ENCODE data around the gene STIM2. TPM values are rescaled to one million over a fixed set of nuclear protein-coding genes. Genes with fewer than 3 reads are reported as not detected.

Gene STIM2
- total and polyA plus RNA-seq, 10 of the 15 experiments (the other 5 are each of a cell fraction or from before 2014, with no cell fraction given) = 4.7 to 41.5 (median 16.9) TPM

DNA sequence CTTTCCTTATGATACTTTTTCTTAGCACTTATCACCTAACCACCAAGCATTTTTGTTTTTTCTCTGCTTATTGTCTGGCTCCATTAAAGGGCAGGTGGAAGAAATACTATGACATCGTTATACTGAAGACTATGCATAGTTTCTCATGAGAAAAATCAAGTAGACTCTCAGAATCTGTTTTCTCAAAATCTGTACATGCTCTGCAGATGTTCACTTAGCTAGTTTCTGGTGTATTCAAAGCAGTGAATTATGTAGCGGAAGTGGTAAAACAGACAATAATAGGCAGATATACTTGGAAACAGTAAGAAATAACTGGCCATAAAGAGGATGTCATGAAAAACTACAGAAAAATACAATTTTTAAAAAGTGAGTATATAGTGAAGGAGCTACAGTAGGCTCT lies 146.0 kb downstream of the STIM2 start:
- ChIA-PET CTCF (interaction anchor here (0.5 to 6.8 kb wide), 11 partner anchors 28 to 945 kb away, joined by 3 to 78 read pairs (median 3); no protein-coding TSS in a partner anchor), RAD21 (ENCODE audit: unreplicated experiment) (interaction anchor here (0.8 to 4.3 kb wide), 9 partner anchors 13 to 596 kb away, joined by 3 to 21 read pairs (median 4); partner anchors contain the start of gene STIM2), POLR2A (no interaction called here), SMC1A (ENCODE audit: uncharacterized antibody, unreplicated experiment) (interaction anchor here (0.8 to 6.3 kb wide), 12 partner anchors 13 to 548 kb away, joined by 3 to 36 read pairs (median 4); partner anchors contain the start of gene STIM2)
- DNase-seq (ENCODE audit: low read depth, low spot score) = no peak
- peaks cover 6% of the 10 kb centered on the region; the same call in 1 of the 2 replicates for H3K4me1 ChIP-seq (ENCODE audit: control insufficient read depth, insufficient read depth, low read length)
- in situ Hi-C loops (cut with MboI) = loop anchor here (5.0 kb wide), 1 partner anchor 549 kb away; no protein-coding TSS in a partner anchor
- no peaks in the 10 kb centered on the region for H3K9me3 ChIP-seq (replicated peaks; ENCODE audit: control insufficient read depth, insufficient read depth, low read length)
- no peak for TF ChIP-seq HDGF (IDR thresholded peaks at IDR 0.05)
- TF ChIP-seq, protein P1, sequence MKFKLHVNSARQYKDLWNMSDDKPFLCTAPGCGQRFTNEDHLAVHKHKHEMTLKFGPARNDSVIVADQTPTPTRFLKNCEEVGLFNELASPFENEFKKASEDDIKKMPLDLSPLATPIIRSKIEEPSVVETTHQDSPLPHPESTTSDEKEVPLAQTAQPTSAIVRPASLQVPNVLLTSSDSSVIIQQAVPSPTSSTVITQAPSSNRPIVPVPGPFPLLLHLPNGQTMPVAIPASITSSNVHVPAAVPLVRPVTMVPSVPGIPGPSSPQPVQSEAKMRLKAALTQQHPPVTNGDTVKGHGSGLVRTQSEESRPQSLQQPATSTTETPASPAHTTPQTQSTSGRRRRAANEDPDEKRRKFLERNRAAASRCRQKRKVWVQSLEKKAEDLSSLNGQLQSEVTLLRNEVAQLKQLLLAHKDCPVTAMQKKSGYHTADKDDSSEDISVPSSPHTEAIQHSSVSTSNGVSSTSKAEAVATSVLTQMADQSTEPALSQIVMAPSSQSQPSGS (IDR thresholded peaks at IDR 0.05; ENCODE audit: low read length) = peak; percentile 42; the same call in 1 of the 2 replicates
- no peak for ATAC-seq
- no peaks in the 10 kb centered on the region for H3K79me2 ChIP-seq (ENCODE audit: control insufficient read depth, insufficient read depth, low read length)
- no peaks in the 10 kb centered on the region for H3K27me3 ChIP-seq (replicated peaks in 1 of 2; ENCODE audit: control insufficient read depth in 2 of 2, insufficient read depth in 2 of 2, low read length in 1 of 2)
- intact Hi-C loops (cut with micrococcal nuclease; ENCODE audit: unreplicated experiment) = no loop called here
- H3K4me3 ChIP-seq = no peak overlapping the region
- WGBS (ENCODE audit: insufficient coverage, insufficient replicate concordance, low lambda C conversion rate, missing lambda C conversion rate) = 0% methylated on average over 2 of the region's 2 CpGs
- H2AFZ ChIP-seq (ENCODE audit: control insufficient read depth, low read depth, low read length) = no peak overlapping the region
- FAIRE-seq = no peak
- peaks cover 0 to 2% of the 10 kb centered on the region in 2 experiments; a peak in 1 of 4 replicates for H3K36me3 ChIP-seq (ENCODE audit: control insufficient read depth in 2 of 2, insufficient read depth in 2 of 2, low read length in 1 of 2)
- H3K9ac ChIP-seq (ENCODE audit: control insufficient read depth, insufficient read depth, low read length) = no peak overlapping the region
- no TSS peak for BruUV-seq (replicated peaks)
- H3K4me2 ChIP-seq (ENCODE audit: control insufficient read depth, insufficient read depth) = no peak overlapping the region
- H3K27ac ChIP-seq (ENCODE audit: control insufficient read depth, insufficient read depth) = no peak overlapping the region
- no peaks in the 10 kb centered on the region for H4K20me1 ChIP-seq (ENCODE audit: control insufficient read depth, insufficient read depth)

DNA sequence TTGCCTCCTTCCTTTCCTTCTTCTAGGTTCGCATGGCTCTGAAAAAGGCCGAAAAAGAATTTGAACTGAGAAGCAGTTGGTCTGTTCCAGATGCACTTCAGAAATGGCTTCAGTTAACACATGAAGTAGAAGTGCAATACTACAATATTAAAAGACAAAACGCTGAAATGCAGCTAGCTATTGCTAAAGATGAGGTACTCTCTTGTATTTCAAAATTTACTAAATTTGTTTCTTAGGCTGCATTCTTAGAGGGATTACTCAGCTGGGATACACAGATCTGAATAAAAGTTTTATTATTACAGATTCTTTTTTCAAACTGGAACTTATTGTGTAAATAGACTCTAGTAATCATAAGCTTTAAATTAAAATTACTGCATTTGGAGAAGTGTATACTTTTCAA lies 146.9 kb downstream of the STIM2 start:
- FAIRE-seq = no peak
- no peak overlapping the region for H2AFZ ChIP-seq (ENCODE audit: control insufficient read depth, low read depth, low read length)
- H3K79me2 ChIP-seq (ENCODE audit: control insufficient read depth, insufficient read depth, low read length) = no peaks in the 10 kb centered on the region
- H3K9ac ChIP-seq (ENCODE audit: control insufficient read depth, insufficient read depth, low read length) = no peak overlapping the region
- no peak for DNase-seq (ENCODE audit: low read depth, low spot score)
- intact Hi-C loops (cut with micrococcal nuclease; ENCODE audit: unreplicated experiment) = no loop called here
- peaks cover 6% of the 10 kb centered on the region; the same call in 1 of the 2 replicates for H3K4me1 ChIP-seq (ENCODE audit: control insufficient read depth, insufficient read depth, low read length)
- H3K9me3 ChIP-seq (replicated peaks; ENCODE audit: control insufficient read depth, insufficient read depth, low read length) = no peaks in the 10 kb centered on the region
- no peak overlapping the region for H3K4me3 ChIP-seq
- BruUV-seq (replicated peaks) = no TSS peak
- H4K20me1 ChIP-seq (ENCODE audit: control insufficient read depth, insufficient read depth) = no peaks in the 10 kb centered on the region
- no peak overlapping the region for H3K4me2 ChIP-seq (ENCODE audit: control insufficient read depth, insufficient read depth)
- in situ Hi-C loops (cut with MboI) = loop anchor here (5.0 kb wide), 1 partner anchor 550 kb away; no protein-coding TSS in a partner anchor
- RAD21 ChIA-PET (ENCODE audit: unreplicated experiment) = interaction anchor here (0.8 to 4.3 kb wide), 13 partner anchors 14 to 664 kb away, joined by 3 to 21 read pairs (median 4); partner anchors contain the start of gene STIM2
- SMC1A ChIA-PET (ENCODE audit: uncharacterized antibody, unreplicated experiment) = interaction anchor here (0.8 to 6.3 kb wide), 22 partner anchors 8 to 549 kb away, joined by 3 to 36 read pairs (median 3); partner anchors contain the start of genes STIM2 and TBC1D19
- ATAC-seq = no peak
- H3K36me3 ChIP-seq (ENCODE audit: control insufficient read depth in 2 of 2, insufficient read depth in 2 of 2, low read length in 1 of 2) = peaks cover 0 to 2% of the 10 kb centered on the region in 2 experiments; a peak in 1 of 4 replicates
- no peaks in the 10 kb centered on the region for H3K27me3 ChIP-seq (replicated peaks in 1 of 2; ENCODE audit: control insufficient read depth in 2 of 2, insufficient read depth in 2 of 2, low read length in 1 of 2)
- CTCF ChIA-PET = interaction anchor here (1.0 to 6.8 kb wide), 8 partner anchors 141 to 945 kb away, joined by 3 to 78 read pairs (median 4); no protein-coding TSS in a partner anchor
- POLR2A ChIA-PET = no interaction called here
- H3K27ac ChIP-seq (ENCODE audit: control insufficient read depth, insufficient read depth) = no peak overlapping the region
- WGBS (ENCODE audit: insufficient coverage, insufficient replicate concordance, low lambda C conversion rate, missing lambda C conversion rate) = 93% methylated on average over 3 of the region's 3 CpGs
- TF ChIP-seq MTA2 (IDR thresholded peaks at IDR 0.05; ENCODE audit: low read depth) = no peak
- TF ChIP-seq CHD2 (IDR thresholded peaks at IDR 0.05; ENCODE audit: borderline replicate concordance, low read depth, low read length) = no peak
- no peak for TF ChIP-seq PAX5 (IDR thresholded peaks at IDR 0.05; ENCODE audit: borderline replicate concordance, low read depth, low read length)
- no peak for TF ChIP-seq SREBF1 (IDR thresholded peaks at IDR 0.05; ENCODE audit: low read length)
- TF ChIP-seq CHD1 (IDR thresholded peaks at IDR 0.05; ENCODE audit: low read depth, low read length) = no peak
- TF ChIP-seq EED (IDR thresholded peaks at IDR 0.05; ENCODE audit: low read depth) = no peak
- TF ChIP-seq, protein P2, sequence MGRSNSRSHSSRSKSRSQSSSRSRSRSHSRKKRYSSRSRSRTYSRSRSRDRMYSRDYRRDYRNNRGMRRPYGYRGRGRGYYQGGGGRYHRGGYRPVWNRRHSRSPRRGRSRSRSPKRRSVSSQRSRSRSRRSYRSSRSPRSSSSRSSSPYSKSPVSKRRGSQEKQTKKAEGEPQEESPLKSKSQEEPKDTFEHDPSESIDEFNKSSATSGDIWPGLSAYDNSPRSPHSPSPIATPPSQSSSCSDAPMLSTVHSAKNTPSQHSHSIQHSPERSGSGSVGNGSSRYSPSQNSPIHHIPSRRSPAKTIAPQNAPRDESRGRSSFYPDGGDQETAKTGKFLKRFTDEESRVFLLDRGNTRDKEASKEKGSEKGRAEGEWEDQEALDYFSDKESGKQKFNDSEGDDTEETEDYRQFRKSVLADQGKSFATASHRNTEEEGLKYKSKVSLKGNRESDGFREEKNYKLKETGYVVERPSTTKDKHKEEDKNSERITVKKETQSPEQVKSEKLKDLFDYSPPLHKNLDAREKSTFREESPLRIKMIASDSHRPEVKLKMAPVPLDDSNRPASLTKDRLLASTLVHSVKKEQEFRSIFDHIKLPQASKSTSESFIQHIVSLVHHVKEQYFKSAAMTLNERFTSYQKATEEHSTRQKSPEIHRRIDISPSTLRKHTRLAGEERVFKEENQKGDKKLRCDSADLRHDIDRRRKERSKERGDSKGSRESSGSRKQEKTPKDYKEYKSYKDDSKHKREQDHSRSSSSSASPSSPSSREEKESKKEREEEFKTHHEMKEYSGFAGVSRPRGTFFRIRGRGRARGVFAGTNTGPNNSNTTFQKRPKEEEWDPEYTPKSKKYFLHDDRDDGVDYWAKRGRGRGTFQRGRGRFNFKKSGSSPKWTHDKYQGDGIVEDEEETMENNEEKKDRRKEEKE (IDR thresholded peaks at IDR 0.05) = no peak
- TF ChIP-seq, protein P3, sequence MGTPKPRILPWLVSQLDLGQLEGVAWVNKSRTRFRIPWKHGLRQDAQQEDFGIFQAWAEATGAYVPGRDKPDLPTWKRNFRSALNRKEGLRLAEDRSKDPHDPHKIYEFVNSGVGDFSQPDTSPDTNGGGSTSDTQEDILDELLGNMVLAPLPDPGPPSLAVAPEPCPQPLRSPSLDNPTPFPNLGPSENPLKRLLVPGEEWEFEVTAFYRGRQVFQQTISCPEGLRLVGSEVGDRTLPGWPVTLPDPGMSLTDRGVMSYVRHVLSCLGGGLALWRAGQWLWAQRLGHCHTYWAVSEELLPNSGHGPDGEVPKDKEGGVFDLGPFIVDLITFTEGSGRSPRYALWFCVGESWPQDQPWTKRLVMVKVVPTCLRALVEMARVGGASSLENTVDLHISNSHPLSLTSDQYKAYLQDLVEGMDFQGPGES (IDR thresholded peaks at IDR 0.05) = no peak
- no peak for TF ChIP-seq RAD21 (IDR thresholded peaks at IDR 0.05; ENCODE audit: insufficient read depth, low read depth, low read length)

Data from GM12878 (cell line).